ENCODE results near the gene IL6.

GRCh38 chr7:22696541-22697228, 30.3 kb upstream of the IL6 start:
- no peak for TF ChIP-seq CTCF (IDR thresholded peaks at IDR 0.05; ENCODE audit: low read length)
- TF ChIP-seq EZH2 (optimal IDR thresholded peaks at IDR 0.05; ENCODE audit: low read depth, low read length), result no peak
- no peak for TF ChIP-seq EZH2phosphoT487 (IDR thresholded peaks at IDR 0.05; ENCODE audit: low read length)

All from MM.1S (cell line).